Ramos (cell line): ENCODE measurements around the gene GCH1.
"Not testable (repeated sequence)": the region's sequence is repeated elsewhere in the genome, so short reads cannot be mapped to it uniquely, and the experiment has no call there.

ENCODE experiments used
- in situ Hi-C: fragments of 300-500 bp; cut with MboI; formaldehyde crosslinking; loops from one replicate; pipeline ENCODE4 v1.14.3; 2022; ENCODE audit warnings: low sequenced_read_pairs; ENCODE audit not compliant: unreplicated experiment

The GCH1 gene

GRCh38 chr14:54909817-54910558 lies 7.4 kb upstream of the GCH1 start:
- in situ Hi-C loops = no loop called here

- in situ Hi-C loops = not testable (repeated sequence)
These were observed 6.3 kb upstream of the GCH1 start for GRCh38 chr14:54908973-54909372.

GRCh38 chr14:54908190-54908589 lies 5.6 kb upstream of the GCH1 start:
- in situ Hi-C loops = no loop called here

- in situ Hi-C loops = no loop called here
These were observed 3.4 kb upstream of the GCH1 start for GRCh38 chr14:54906075-54906474.

DNA sequence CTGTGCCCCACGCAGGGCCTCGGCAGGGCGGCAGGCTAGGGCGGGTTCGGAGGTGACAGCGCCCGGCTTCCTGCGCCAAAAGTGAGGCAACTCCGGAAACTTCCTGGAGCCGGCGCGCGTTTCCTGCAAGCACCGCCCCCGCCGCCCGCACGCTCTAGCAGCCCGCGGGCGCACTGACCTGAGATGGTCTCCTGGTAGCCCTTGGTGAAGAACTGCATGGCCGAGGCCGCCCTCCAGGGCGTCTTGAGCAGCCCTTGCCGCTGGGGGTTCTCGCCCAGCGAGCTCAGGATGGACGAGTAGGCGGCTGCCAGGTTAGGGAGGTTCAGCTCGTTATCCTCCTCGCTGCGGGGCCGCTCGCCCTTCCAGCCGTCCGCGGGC lies 494 bp downstream of the GCH1 start:
- in situ Hi-C loops = no loop called here

GRCh38 chr14:54901380-54902142 lies 1.1 kb downstream of the GCH1 start:
- in situ Hi-C loops = no loop called here

GRCh38 chr14:54899573-54899972 lies 3.1 kb downstream of the GCH1 start:
- in situ Hi-C loops = no loop called here

- in situ Hi-C loops = not testable (repeated sequence)
These were observed 4.6 kb downstream of the GCH1 start for GRCh38 chr14:54897809-54898555.

- in situ Hi-C loops = no loop called here
These were observed 6.9 kb downstream of the GCH1 start for GRCh38 chr14:54895683-54896082.

- in situ Hi-C loops = no loop called here
These were observed 7.6 kb downstream of the GCH1 start for GRCh38 chr14:54894995-54895394.

DNA sequence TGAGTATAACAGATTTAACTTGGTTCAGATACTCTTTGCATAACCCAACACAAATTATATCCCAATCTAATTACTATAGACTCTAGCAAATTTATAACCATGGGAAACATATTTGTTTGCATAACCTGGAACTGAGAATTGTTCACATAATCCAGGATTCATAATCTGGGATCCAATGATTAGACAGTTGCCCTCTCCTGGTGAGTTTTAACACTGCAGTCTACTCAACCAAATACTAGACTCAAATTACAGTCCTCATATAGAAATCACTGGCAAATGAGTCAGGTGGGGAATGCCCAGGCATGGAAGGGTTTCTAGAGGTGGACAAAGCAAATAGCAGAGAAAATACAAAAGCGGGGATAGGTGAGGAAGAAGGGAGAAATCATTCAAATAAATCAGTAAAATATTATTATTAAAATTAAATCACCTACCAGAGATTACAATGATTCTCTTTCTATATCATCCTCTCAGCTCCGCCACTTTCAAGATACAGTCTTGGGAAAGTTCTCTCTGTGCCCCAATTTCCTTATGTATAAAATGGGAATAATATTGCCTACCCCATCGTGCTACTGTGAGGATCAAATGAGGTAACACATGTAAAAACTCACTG lies 9.4 kb downstream of the GCH1 start:
- in situ Hi-C loops = no loop called here

DNA sequence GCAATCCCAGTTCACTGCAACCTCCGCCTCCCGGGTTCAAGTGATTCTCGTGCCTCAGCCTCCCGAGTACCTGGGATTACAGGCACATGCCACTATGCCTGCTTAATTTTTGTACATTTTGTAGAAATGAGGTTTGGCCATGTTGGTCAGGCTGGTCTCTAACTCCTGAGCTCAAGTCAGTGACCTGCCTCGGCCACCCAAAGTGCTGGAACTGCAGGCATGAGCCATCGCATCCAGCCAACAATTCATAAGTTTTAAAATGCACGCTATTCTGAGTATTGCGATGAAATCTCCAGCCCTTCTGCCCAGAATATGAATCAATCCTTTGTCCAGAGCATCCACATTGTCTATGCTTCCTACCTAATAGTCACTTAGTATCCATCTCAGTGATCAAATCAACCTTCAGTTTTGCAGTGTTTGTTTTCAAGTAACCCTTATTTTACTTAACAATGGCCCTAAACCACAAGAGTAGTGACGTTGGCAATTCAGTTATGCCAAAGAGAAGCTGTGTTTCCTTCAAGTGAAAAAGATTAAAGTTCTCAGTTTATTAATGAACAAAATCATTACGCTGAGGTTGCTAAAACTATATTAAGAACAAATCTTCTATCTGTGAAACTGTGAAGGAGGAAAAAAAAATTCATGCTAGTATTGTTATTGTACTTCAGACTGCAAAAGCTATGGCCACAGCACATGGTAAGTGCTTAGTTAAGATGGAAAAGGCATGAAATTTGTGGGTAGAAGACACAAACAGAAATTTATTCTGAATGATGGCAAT lies 11.0 kb downstream of the GCH1 start:
- in situ Hi-C loops = no loop called here

- in situ Hi-C loops = no loop called here
These were observed 11.8 kb downstream of the GCH1 start for GRCh38 chr14:54890788-54891187.

DNA sequence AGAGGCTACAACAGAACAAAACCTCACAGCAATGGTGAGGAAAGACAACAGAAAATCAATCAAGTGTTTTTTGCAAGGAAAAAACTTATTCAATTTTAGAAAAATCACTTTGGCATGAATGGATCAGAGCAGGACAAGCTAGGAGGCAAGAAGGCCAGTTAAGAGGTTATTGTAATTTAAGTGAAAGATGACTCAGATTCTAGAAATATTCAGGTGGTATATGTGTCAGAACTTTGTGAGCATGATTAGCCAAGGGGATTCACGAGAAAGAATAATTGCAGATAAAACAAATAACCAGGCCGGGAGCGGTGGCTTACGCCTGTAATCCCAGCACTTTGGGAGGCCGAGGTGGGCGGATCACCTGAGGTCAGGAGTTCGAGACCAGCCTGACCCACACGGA lies 12.7 kb downstream of the GCH1 start:
- in situ Hi-C loops = no loop called here

GRCh38 chr14:54882521-54882920 lies 20.1 kb downstream of the GCH1 start:
- in situ Hi-C loops = no loop called here

- in situ Hi-C loops = no loop called here
These were observed 20.7 kb downstream of the GCH1 start for GRCh38 chr14:54881761-54882401.

DNA sequence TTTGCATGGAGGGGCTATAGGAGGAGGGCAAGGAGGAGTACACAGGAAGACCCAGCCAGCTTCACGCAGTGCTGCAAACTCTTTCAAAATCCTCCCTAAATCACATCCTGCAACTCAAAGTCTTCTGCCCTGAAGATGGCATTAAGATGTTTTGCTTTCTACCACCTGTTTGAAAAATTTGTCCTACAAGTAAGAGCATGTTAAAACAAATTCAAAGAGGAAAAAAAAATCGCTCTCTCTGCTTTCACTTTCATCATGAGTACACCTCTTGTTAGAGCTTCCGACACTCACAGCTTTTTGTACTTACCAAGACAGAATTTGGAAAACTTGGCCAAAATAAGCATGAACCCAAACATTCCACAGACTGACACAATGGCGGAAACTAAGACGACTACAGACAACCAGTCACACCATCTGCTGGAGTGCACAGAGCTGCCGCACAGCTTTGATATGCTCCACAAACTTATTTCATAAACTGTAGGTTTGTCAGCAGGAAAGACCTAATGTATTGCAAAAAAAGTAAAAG lies 21.3 kb downstream of the GCH1 start:
- in situ Hi-C loops = no loop called here

- in situ Hi-C loops = no loop called here
These were observed 25.0 kb downstream of the GCH1 start for GRCh38 chr14:54877703-54878021.

GRCh38 chr14:54877015-54877702 lies 25.5 kb downstream of the GCH1 start:
- in situ Hi-C loops = no loop called here
